Umbilical cord (tissue), 2 donors: ENCODE data around the gene MYO7B. TPM values are rescaled to one million over a fixed set of nuclear protein-coding genes. Genes with fewer than 3 reads are reported as not detected.

ENCODE experiments used
- DNase-seq: peaks from one replicate; pipeline ENCODE4 v3.0.0-alpha.2; 2015; ENCODE audit warnings: low spot score
- total RNA-seq: library from RNA; depleted of rRNA; stranded (reverse); fragments of >200 nt; gene quantifications from one replicate; pipeline ENCODE4 v1.2.3, GENCODE V29; 2014; ENCODE audit warnings: low replicate concordance; ENCODE audit not compliant: insufficient read depth

MYO7B gene
- total RNA-seq = not detected

GRCh38 chr2:127535422-127535901 is at the start of gene MYO7B:
MYO7B (plus strand) TSS chr2:127535683; CDS start chr2:127559723, 24,040 bp downstream.
- DNase-seq = no peak

GRCh38 chr2:127485694-127486071 is 49.8 kb upstream of the MYO7B start:
- DNase-seq = no peak

GRCh38 chr2:127486247-127487058 is 49.0 kb upstream of the MYO7B start:
- DNase-seq = no peak

- no peak for DNase-seq
Measured at GRCh38 chr2:127490283-127490682, 45.2 kb upstream of the MYO7B start.

- DNase-seq = no peak
Measured at GRCh38 chr2:127498386-127498785, 37.1 kb upstream of the MYO7B start.

GRCh38 chr2:127503491-127503890 is 32.0 kb upstream of the MYO7B start:
- DNase-seq = no peak

GRCh38 chr2:127504552-127505430 is 30.7 kb upstream of the MYO7B start:
- no peak for DNase-seq

GRCh38 chr2:127506510-127506909 is 29.0 kb upstream of the MYO7B start:
- no peak for DNase-seq

GRCh38 chr2:127508023-127508630 is 27.4 kb upstream of the MYO7B start:
- DNase-seq = no peak

- peak; percentile 81 for DNase-seq
Measured at GRCh38 chr2:127508631-127509034, 26.9 kb upstream of the MYO7B start.

- no peak for DNase-seq
Measured at GRCh38 chr2:127510073-127510472, 25.4 kb upstream of the MYO7B start.

- no peak for DNase-seq
Measured at GRCh38 chr2:127511090-127511695, 24.3 kb upstream of the MYO7B start.

GRCh38 chr2:127511917-127512316 is 23.6 kb upstream of the MYO7B start:
- no peak for DNase-seq

GRCh38 chr2:127512362-127512761 is 23.1 kb upstream of the MYO7B start:
- DNase-seq = no peak

- no peak for DNase-seq
Measured at GRCh38 chr2:127514076-127514475, 21.4 kb upstream of the MYO7B start.

- no peak for DNase-seq
Measured at GRCh38 chr2:127514485-127514884, 21.0 kb upstream of the MYO7B start.

- DNase-seq = no peak
Measured at GRCh38 chr2:127515383-127515915, 20.0 kb upstream of the MYO7B start.

- no peak for DNase-seq
Measured at GRCh38 chr2:127516041-127516762, 19.3 kb upstream of the MYO7B start.

GRCh38 chr2:127517465-127517864 is 18.0 kb upstream of the MYO7B start:
- no peak for DNase-seq

- no peak for DNase-seq
Measured at GRCh38 chr2:127520424-127520823, 15.1 kb upstream of the MYO7B start.
